Measurements from ENCODE around the gene MORN3. TPM values are rescaled to one million over a fixed set of nuclear protein-coding genes. Genes with fewer than 3 reads are reported as not detected.

The MORN3 gene
- total RNA-seq, 1 experiment from 2014 or later, result 0.34 TPM

DNA sequence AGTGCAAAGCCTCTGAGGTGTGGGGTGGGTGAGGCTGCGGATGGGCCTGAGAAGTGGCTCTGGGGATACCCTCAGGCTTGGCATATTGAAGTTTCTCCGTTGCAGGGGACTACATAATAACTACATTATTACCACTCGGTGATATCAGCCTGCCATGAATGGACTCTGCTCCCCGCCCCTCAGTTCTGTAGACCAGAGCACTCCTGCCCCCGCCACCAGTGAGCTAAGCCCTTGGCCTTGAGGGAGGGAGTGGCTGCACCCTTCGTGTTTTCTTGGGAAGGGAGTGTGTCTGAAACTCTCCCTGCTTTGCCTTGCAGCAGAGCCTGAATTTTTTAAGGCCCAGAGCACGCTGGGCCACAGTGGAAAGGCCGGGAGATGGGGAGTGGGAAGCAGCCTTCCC, 41.4 kb downstream of the MORN3 start:
- intact Hi-C loops (cut with micrococcal nuclease), result loop anchor here (5.0 kb wide), 2 partner anchors 34 to 126 kb away; no protein-coding TSS in a partner anchor
- DNase-seq (ENCODE audit: low read depth, low spot score) (no peak), ATAC-seq (no peak)
- peak overlapping the region; percentile 95 for H3K9ac ChIP-seq (ENCODE audit: low read length)
- H4K20me1 ChIP-seq (ENCODE audit: insufficient read depth), result no peaks in the 10 kb centered on the region
- peak overlapping the region; percentile 96 for H3K4me2 ChIP-seq (ENCODE audit: low read length)
- no peak for TF ChIP-seq EZH2 (IDR thresholded peaks at IDR 0.05)
- TF ChIP-seq, protein P1, sequence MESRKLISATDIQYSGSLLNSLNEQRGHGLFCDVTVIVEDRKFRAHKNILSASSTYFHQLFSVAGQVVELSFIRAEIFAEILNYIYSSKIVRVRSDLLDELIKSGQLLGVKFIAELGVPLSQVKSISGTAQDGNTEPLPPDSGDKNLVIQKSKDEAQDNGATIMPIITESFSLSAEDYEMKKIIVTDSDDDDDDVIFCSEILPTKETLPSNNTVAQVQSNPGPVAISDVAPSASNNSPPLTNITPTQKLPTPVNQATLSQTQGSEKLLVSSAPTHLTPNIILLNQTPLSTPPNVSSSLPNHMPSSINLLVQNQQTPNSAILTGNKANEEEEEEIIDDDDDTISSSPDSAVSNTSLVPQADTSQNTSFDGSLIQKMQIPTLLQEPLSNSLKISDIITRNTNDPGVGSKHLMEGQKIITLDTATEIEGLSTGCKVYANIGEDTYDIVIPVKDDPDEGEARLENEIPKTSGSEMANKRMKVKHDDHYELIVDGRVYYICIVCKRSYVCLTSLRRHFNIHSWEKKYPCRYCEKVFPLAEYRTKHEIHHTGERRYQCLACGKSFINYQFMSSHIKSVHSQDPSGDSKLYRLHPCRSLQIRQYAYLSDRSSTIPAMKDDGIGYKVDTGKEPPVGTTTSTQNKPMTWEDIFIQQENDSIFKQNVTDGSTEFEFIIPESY (IDR thresholded peaks at IDR 0.05; ENCODE audit: extremely low read depth, insufficient replicate concordance, low read length), result no peak
- TF ChIP-seq, protein P2, sequence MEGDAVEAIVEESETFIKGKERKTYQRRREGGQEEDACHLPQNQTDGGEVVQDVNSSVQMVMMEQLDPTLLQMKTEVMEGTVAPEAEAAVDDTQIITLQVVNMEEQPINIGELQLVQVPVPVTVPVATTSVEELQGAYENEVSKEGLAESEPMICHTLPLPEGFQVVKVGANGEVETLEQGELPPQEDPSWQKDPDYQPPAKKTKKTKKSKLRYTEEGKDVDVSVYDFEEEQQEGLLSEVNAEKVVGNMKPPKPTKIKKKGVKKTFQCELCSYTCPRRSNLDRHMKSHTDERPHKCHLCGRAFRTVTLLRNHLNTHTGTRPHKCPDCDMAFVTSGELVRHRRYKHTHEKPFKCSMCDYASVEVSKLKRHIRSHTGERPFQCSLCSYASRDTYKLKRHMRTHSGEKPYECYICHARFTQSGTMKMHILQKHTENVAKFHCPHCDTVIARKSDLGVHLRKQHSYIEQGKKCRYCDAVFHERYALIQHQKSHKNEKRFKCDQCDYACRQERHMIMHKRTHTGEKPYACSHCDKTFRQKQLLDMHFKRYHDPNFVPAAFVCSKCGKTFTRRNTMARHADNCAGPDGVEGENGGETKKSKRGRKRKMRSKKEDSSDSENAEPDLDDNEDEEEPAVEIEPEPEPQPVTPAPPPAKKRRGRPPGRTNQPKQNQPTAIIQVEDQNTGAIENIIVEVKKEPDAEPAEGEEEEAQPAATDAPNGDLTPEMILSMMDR (IDR thresholded peaks at IDR 0.05 in 2 of 3, conservative IDR thresholded peaks at IDR 0.05 in 1 of 3; ENCODE audit: borderline replicate concordance in 1 of 3, insufficient read depth in 1 of 3, low read depth in 2 of 3, low read length in 2 of 3), result no peak
- no peak for TF ChIP-seq CEBPB (IDR thresholded peaks at IDR 0.05; ENCODE audit: low read depth)
- no peak for TF ChIP-seq ZFX (IDR thresholded peaks at IDR 0.05)
- TF ChIP-seq RAD21 (IDR thresholded peaks at IDR 0.05; ENCODE audit: low read depth), result no peak
- TF ChIP-seq, protein P3, sequence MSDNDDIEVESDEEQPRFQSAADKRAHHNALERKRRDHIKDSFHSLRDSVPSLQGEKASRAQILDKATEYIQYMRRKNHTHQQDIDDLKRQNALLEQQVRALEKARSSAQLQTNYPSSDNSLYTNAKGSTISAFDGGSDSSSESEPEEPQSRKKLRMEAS (IDR thresholded peaks at IDR 0.05), result no peak; the same call in 1 of the 2 replicates
- RAD21 ChIA-PET (ENCODE audit: low non-redundant PET in 1 of 2, low total read pairs in 2 of 2, uncharacterized antibody in 2 of 2, unreplicated experiment in 2 of 2), result interaction anchor here in 1 of 2 experiments (0.6 to 2.4 kb wide), 2 partner anchors 76 to 89 kb away, joined by 3 to 10 read pairs; no protein-coding TSS in a partner anchor
- peak overlapping the region; percentile 79 for H3K27ac ChIP-seq (ENCODE audit: low read depth, low read length)
- POLR2A ChIA-PET, result interaction anchor here (1.3 kb wide), 1 partner anchor 9 kb away, joined by 3 read pairs; no protein-coding TSS in a partner anchor
- CTCF ChIA-PET, result interaction anchor here (4.2 kb wide), 1 partner anchor 75 kb away, joined by 27 read pairs; no protein-coding TSS in a partner anchor
- no peaks in the 10 kb centered on the region for H3K9me2 ChIP-seq (ENCODE audit: insufficient read depth)
- peaks cover 56% of the 10 kb centered on the region for H3K79me2 ChIP-seq (ENCODE audit: insufficient read depth, low read length)
- no peak overlapping the region for H2AFZ ChIP-seq (ENCODE audit: low read depth, low read length, poor library complexity, severe bottlenecking)
- BruUV-seq (replicated peaks), result no TSS peak
- no peaks in the 10 kb centered on the region for H3K9me3 ChIP-seq (ENCODE audit: control insufficient read depth in 1 of 2, insufficient read depth in 1 of 2, low read depth in 1 of 2, low read length in 2 of 2)
- peak overlapping the region; percentile 86 to 87 for H3K4me3 ChIP-seq (replicated peaks in 1 of 2; ENCODE audit: low read depth in 1 of 2, low read length in 2 of 2)
- H3K27me3 ChIP-seq (ENCODE audit: insufficient read depth, low read length), result no peaks in the 10 kb centered on the region
- H3K4me1 ChIP-seq (ENCODE audit: control insufficient read depth in 1 of 2, insufficient read depth in 2 of 2, low read length in 2 of 2), result peaks cover 30 to 49% of the 10 kb centered on the region in 2 experiments
- no peaks in the 10 kb centered on the region for H3K36me3 ChIP-seq (ENCODE audit: control insufficient read depth in 1 of 2, insufficient read depth in 2 of 2, low read length in 2 of 2)
